ENCODE measurements around the gene GIPC1.
"Not testable (repeated sequence)": the region's sequence is repeated elsewhere in the genome, so short reads cannot be mapped to it uniquely, and the experiment has no call there.

Gene GIPC1

GRCh38 chr19:14517840-14518505 lies 22.0 kb upstream of the GIPC1 start, which contains the start of gene DNAJB1:
DNAJB1 (minus strand) TSS chr19:14518397; CDS start chr19:14518349, 48 bp downstream.
- peak; percentile 97 for DNase-seq (ENCODE audit: low read depth)

GRCh38 chr19:14517446-14517839 lies 21.5 kb upstream of the GIPC1 start:
- DNase-seq (ENCODE audit: low read depth): no peak

- DNase-seq (ENCODE audit: low read depth): no peak
These were observed 21.0 kb upstream of the GIPC1 start for GRCh38 chr19:14516746-14517438.

DNA sequence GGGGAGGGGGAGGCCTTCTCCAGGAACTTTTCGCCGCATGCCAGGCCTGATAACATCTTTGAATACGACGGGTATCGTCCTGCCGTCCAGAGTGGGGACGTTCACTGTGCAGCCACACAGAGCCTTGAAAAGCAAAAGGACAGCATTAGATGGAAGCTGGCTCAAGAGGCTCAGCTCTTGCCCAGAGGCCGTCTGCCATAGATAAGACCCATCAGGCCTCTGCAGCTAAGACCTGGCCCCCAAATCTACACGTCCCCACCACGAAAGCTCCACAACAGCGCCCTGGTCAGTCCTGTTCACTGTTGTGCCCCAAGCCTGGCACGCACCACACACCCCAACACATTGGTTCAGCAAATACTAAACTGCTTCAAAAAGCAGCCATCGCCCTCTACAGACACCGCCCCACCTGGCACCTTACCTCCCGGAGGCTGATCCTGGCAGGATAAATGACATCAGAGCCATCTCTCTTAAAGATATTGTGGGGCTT lies 20.2 kb upstream of the GIPC1 start:
- DNase-seq (ENCODE audit: low read depth): no peak

- no peak for DNase-seq (ENCODE audit: low read depth)
These were observed 19.6 kb upstream of the GIPC1 start for GRCh38 chr19:14515501-14516047.

DNA sequence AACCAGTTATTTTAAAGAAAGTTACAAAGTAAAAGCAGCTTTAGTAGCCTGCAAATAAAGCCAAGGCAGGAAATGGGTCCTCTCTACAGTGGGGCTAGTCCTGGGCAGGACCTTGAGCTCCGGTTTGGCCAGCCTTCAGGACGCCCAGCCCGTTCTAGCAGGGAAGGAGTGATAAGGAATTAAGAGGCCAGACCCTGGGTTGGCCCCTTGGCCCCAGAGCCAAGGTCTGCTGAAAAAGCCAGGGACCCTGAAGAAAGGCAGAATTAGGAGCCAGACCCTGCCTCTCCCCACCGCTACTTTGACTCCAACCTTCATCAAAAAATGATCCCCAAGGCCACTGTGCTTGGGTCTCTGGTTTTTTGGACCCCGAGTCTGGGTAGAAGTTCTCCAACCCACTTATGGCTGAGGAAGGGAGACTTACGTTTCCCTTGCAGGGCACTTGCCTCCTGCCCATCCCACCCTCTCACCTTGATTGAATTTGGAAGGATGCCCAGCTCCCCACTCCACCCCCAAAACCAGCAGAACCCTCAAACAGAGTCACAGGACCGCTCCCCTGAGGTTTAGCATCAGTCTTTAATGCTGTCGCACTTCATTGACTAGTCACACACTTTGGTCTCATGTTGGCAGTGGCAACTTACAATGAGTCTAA lies 18.4 kb upstream of the GIPC1 start:
- DNase-seq (ENCODE audit: low read depth): no peak

DNA sequence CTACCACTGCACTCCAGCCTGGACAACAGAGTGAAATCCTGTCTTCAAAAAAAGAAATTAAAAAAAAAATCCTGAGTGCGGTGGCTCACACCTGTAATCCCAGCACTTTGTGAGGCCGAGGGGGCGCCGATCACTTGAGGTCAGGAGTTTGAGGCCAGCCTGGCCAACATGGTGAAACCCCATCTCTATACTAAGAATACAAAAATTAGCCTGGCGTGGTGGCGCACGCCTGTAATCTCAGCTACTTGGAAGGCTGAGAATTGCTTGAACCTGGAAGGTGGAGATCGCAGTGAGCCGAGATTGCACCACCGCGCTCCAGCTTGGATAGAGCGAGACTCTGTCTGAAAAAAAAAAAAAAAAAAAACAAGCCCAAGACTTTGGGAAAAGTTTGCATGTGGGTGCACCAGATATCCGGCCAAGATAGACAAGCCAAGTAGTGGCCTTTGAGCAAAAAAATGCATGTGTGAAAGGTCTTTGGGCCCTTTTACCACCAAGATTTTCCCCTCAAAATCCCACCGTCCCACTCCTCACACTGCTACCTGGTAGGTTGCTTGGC lies 16.6 kb upstream of the GIPC1 start:
- no peak for DNase-seq (ENCODE audit: low read depth)

DNA sequence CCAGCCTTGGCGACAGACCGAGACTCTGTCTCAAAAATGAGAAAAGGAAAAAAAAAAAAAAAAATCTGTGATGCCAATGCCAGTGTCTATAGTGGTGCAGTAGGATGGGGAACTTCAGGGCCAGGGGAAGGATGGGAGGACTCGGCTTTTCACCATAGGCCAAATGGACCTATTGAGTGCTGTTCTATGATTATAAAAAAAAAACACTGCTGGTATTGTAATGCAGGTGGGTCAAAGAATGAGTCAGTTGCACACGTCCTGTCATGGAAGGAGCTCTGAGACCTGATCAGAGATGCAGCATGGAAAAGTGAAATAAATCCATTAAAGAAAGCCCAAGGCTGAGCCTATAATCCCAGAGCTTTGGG lies 15.3 kb upstream of the GIPC1 start:
- DNase-seq (ENCODE audit: low read depth): no peak

DNA sequence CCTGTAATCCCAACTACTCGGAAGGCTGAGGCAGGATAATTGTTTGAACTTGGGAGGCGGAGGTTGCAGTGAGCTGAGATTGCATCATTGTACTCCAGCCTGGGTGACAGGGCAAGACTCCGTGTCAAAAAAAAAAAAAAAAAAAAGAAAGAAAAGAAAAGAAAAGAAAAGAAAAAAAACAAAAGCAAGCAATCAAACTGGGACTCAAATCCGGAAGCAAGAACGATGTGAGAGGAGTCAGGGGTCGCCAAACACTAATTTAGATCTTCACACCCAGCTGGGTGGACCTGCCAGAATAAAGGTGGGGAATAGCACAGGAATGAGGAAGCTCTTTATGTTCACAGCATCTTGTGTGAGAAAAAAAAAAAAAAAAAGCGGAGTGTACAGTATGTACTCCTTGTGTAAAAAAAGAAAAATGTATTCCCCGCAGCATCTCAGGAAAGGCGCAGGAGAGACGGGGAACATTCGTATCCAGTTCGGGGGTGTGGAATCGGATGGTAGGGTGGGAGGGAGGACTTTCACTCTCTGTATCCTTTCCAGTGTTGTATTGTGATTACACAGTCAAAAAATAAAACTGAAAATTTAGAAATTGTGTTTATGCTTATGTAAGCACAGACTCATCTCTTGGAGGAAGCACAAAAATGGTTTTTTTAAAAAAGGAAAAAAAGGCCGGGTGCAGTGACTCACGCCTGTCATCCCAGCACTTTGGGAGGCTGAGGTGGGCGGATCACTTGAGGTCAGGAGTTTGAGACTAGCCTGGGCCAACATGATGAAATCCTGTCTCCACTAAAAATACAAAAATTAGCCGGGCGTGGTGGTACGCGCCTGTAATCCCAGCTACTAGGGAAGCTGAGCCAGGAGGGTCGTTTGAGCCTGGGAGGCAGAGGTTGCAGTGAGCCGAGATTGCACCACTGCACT lies 14.6 kb upstream of the GIPC1 start:
- DNase-seq (ENCODE audit: low read depth): no peak

- no peak for DNase-seq (ENCODE audit: low read depth)
These were observed 12.0 kb upstream of the GIPC1 start for GRCh38 chr19:14507704-14508542.

GRCh38 chr19:14505488-14506239 lies 9.7 kb upstream of the GIPC1 start:
- DNase-seq (ENCODE audit: low read depth): peak; percentile 51

DNA sequence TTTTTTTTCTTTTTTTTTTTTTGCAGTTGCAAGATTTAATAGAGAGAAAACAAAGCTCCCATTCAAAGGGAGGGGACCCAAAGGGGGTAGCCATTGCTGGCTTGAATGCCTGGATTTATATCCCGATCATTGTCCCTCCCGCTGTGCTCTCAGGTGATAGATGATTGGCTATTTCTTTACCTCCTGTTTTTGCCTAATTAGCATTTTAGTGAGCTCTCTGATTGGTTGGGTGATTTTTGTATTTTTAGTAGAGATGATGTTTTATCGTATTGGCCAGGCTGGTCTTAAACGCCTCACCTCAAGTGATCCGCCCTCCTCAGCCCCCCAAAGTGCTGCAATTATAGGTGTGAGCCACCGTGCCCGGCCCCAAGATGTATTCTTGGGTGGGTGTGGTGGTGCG lies 8.6 kb upstream of the GIPC1 start:
- DNase-seq (ENCODE audit: low read depth): not testable (repeated sequence)

DNA sequence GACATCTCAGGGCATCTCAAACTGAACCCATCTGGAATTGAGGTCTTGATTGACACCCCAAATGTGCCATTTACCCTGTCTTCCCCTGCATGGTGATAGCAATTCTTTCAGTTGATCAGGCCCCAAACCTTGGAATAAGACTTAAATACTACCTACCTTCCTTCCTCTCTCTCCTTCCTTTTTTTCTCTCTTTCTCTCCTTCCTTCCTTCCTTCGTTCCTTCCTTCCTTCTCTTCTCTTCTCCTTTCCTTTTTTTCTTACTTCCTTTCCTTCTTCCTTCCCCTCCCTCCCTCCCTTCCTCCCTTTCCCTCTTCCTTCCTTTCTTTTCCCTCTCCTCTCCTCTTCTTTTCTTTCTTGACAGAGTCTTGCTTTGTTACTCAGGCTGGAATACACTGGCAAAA lies 7.4 kb upstream of the GIPC1 start:
- no peak for DNase-seq (ENCODE audit: low read depth)

GRCh38 chr19:14502334-14503092 lies 6.6 kb upstream of the GIPC1 start:
- no peak for DNase-seq (ENCODE audit: low read depth)

GRCh38 chr19:14497228-14497921 lies 1.4 kb upstream of the GIPC1 start:
- no peak for DNase-seq (ENCODE audit: low read depth)

- DNase-seq (ENCODE audit: low read depth): no peak
These were observed 904 bp upstream of the GIPC1 start for GRCh38 chr19:14496834-14497227.

DNA sequence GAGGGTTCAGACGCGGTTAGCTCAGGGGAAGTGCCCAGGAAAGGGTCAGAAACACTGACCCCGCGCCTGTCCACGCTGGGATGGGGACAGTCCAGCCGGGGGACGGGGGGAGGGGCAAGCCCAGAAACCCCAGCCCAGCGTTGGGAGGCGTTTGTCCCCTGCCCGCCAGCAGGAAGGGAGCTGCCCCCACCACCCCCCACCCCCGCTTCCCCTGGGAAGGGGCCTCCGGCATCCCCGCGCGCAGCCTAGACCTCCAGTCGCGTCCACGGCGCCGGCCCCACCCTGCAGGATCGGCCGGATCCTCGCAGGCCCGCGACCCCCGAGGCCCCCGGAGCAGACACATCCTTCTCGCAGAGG lies 277 bp downstream of the GIPC1 start:
- no peak for DNase-seq (ENCODE audit: low read depth)

DNA sequence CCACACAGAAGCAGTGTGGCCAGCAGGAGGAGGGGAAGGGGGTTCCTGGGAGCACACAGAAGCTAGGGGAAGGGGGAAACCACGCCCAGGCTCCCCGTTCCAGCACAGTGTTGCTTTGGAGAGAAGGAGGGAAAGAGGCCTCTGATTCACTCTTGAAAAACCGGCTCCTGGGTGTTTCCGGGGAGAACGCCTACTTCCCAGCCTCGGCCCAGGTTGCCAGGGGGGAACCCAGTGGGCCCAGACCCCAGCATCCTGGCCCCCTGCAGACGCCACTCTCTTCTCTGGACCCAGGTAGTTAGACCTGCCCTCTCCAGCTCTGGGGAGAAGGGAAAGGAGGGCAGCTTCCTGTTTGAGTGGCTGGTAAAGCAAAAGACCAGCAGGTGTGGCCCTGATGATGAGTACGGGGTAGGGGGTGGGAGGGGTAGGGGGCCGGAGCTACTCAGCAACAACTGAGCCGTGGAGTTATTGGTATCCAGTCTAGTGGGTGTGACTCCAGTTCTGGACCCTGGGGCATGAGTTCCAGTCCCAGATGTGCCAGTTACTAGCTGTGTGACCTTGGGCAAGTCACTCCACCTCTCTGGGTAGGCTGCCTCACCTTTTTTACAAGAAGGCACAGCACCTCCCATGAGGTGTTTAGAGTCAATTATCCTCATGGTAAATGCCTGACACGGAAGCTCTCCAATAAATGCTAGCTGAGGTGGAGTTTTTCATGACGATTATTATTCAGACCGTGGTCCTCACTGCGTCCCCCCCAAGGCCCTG lies 836 bp downstream of the GIPC1 start:
- DNase-seq (ENCODE audit: low read depth): no peak

Data from T follicular helper cell (primary cell).